H1 (cell line): Measurements from ENCODE around the gene PCDHA9. TPM values are rescaled to one million over a fixed set of nuclear protein-coding genes. Genes with fewer than 3 reads are reported as not detected.

Source experiments
- CTCF ChIA-PET: fragments of 300-600 bp; sonication (Branson Sonifier 250); formaldehyde crosslinking; loops from one replicate; lab custom pipeline; 2021; ENCODE audit not compliant: partially characterized antibody; lab: Charles Lee
- POLR2A ChIA-PET: fragments of 300-600 bp; sonication (Branson Sonifier 250); formaldehyde crosslinking; loops from one replicate; lab custom pipeline; 2021; ENCODE audit warnings: inconsistent platforms; ENCODE audit not compliant: partially characterized antibody; lab: Charles Lee
- DNase-seq, 2 experiments: peaks; one replicate each; pipeline versions ENCODE4 v3.0.0 to v3.0.0-alpha.2; 2010 to 2022; ENCODE audit warnings: low spot score in 2 of 2, low read depth in 1 of 2, mixed read lengths in 1 of 2
- FAIRE-seq: peaks from 2 replicates; lab custom pipeline; 2011; peaks lifted over from hg19 to GRCh38; lab: Jason Lieb, UNC
- H2AFZ ChIP-seq: 2 replicates; pipeline ENCODE4 v1.8.1; 2012; ENCODE audit warnings: low read length, inconsistent platforms
- H2AK5ac ChIP-seq: 2 replicates; pipeline ENCODE4 v1.6.1; 2013; ENCODE audit warnings: low read depth, low read length
- H2BK120ac ChIP-seq: replicated peaks from 2 replicates; pipeline ENCODE3; 2013; ENCODE audit warnings: low read depth, low read length, inconsistent platforms
- H2BK12ac ChIP-seq: 2 replicates; pipeline ENCODE4 v1.6.1; 2013; ENCODE audit warnings: low read depth, low read length
- H2BK15ac ChIP-seq: 2 replicates; pipeline ENCODE4 v1.6.1; 2013; ENCODE audit warnings: low read length
- H2BK20ac ChIP-seq: 2 replicates; pipeline ENCODE4 v1.6.1; 2013; ENCODE audit warnings: low read length
- H2BK5ac ChIP-seq: 2 replicates; pipeline ENCODE4 v1.6.1; 2013; ENCODE audit warnings: low read depth, low read length
- H3K14ac ChIP-seq: 2 replicates; pipeline ENCODE4 v1.6.1; 2013; ENCODE audit warnings: inconsistent platforms; ENCODE audit not compliant: insufficient read length
- H3K18ac ChIP-seq: 2 replicates; pipeline ENCODE4 v1.6.1; 2013; ENCODE audit warnings: low read length; ENCODE audit errors: extremely low read depth
- H3K23ac ChIP-seq: 2 replicates; pipeline ENCODE4 v1.6.1; 2013; ENCODE audit warnings: inconsistent platforms; ENCODE audit not compliant: insufficient read length
- H3K23me2 ChIP-seq: 2 replicates; pipeline ENCODE4 v1.6.1; 2013; ENCODE audit warnings: low read depth, low read length
- H3K27ac ChIP-seq: 2 replicates; pipeline ENCODE4 v1.6.1; 2011; ENCODE audit warnings: low read depth, low read length, inconsistent platforms
- H3K27me3 ChIP-seq, 4 experiments: replicated peaks in 1 of 4; 1 replicate in 1 of 4; 2 replicates in 3 of 4; pipeline versions ENCODE4 v1.6.1 to v1.8.1; 2011 to 2013; ENCODE audit warnings: low read length in 3 of 4, mild to moderate bottlenecking in 3 of 4, inconsistent platforms in 2 of 4, mixed read lengths in 2 of 4, moderate library complexity in 1 of 4; ENCODE audit not compliant: control insufficient read depth in 3 of 4, insufficient read depth in 3 of 4; ENCODE audit errors: extremely low read depth in 1 of 4
- H3K36me3 ChIP-seq, 4 experiments: 2 replicates each; pipeline versions ENCODE4 v1.6.1 to v1.8.1; 2011 to 2013; ENCODE audit warnings: mild to moderate bottlenecking in 4 of 4, low read length in 3 of 4, moderate library complexity in 2 of 4, control low read depth in 1 of 4, inconsistent platforms in 1 of 4; ENCODE audit not compliant: insufficient read depth in 4 of 4, control insufficient read depth in 2 of 4
- H3K4ac ChIP-seq: replicated peaks from 2 replicates; pipeline ENCODE3; 2013; ENCODE audit warnings: low read length, low read depth, mixed read lengths, inconsistent platforms; ENCODE audit not compliant: insufficient read length
- H3K4me1 ChIP-seq, 4 experiments: replicated peaks in 1 of 4; 1 replicate in 1 of 4; 2 replicates in 3 of 4; pipeline versions ENCODE4 v1.6.1 to v1.8.1; 2011 to 2013; ENCODE audit warnings: low read length in 3 of 4, inconsistent platforms in 2 of 4, mixed read lengths in 1 of 4; ENCODE audit not compliant: insufficient read depth in 4 of 4, control insufficient read depth in 3 of 4
- H3K4me2 ChIP-seq, 2 experiments: 2 replicates each; pipeline versions ENCODE4 v1.6.1 to v1.8.1; 2011 to 2013; ENCODE audit warnings: low read depth in 2 of 2, low read length in 2 of 2, control low read depth in 1 of 2, inconsistent platforms in 1 of 2, mild to moderate bottlenecking in 1 of 2; ENCODE audit not compliant: insufficient read depth in 1 of 2
- H3K4me3 ChIP-seq, 4 experiments: fragments of 200-600, 300-600 bp in 1 of 4; sonication (generic), shearing (Covaris generic), sonication (Bioruptor Twin) in 1 of 4; 2 replicates each; pipeline versions ENCODE4 v1.5.1 to v1.8.1; 2011 to 2016; ENCODE audit warnings: low read length in 4 of 4, low read depth in 3 of 4, control low read depth in 2 of 4, inconsistent platforms in 2 of 4, mild to moderate bottlenecking in 2 of 4, mixed read lengths in 1 of 4, moderate library complexity in 1 of 4; ENCODE audit not compliant: insufficient read depth in 2 of 4; ENCODE audit errors: extremely low read depth in 1 of 4
- H3K56ac ChIP-seq: replicated peaks from 2 replicates; pipeline ENCODE3; 2013; ENCODE audit warnings: low read depth, mild to moderate bottlenecking, mixed read lengths, low read length, inconsistent platforms; ENCODE audit not compliant: insufficient read length
- H3K79me1 ChIP-seq: 2 replicates; pipeline ENCODE4 v1.6.1; 2013; ENCODE audit warnings: low read depth, low read length, control low read depth
- H3K79me2 ChIP-seq, 2 experiments: 2 replicates each; pipeline versions ENCODE4 v1.6.1 to v1.8.1; 2012 to 2013; ENCODE audit warnings: low read length in 2 of 2, mild to moderate bottlenecking in 2 of 2, inconsistent platforms in 1 of 2; ENCODE audit not compliant: insufficient read depth in 2 of 2, control insufficient read depth in 1 of 2
- H3K9ac ChIP-seq, 4 experiments: replicated peaks in 1 of 4; 1 replicate in 1 of 4; 2 replicates in 3 of 4; pipeline versions ENCODE4 v1.6.1 to v1.8.1; 2011 to 2013; ENCODE audit warnings: low read depth in 3 of 4, low read length in 3 of 4, control low read depth in 2 of 4, mild to moderate bottlenecking in 2 of 4, moderate library complexity in 2 of 4, inconsistent platforms in 1 of 4; ENCODE audit errors: extremely low read depth in 1 of 4
- H3K9me3 ChIP-seq, 2 experiments: 2 replicates each; pipeline versions ENCODE4 v1.6.1 to v1.8.1; 2012 to 2013; ENCODE audit warnings: mild to moderate bottlenecking in 2 of 2, moderate library complexity in 2 of 2, control low read depth in 1 of 2, inconsistent platforms in 1 of 2, low read depth in 1 of 2, low read length in 1 of 2, mixed read lengths in 1 of 2; ENCODE audit not compliant: insufficient read depth in 2 of 2
- H4K20me1 ChIP-seq, 2 experiments: replicated peaks in 1 of 2; 2 replicates each; pipeline versions ENCODE3 to v1.8.1; 2011 to 2013; ENCODE audit warnings: inconsistent platforms in 2 of 2, low read length in 2 of 2, mild to moderate bottlenecking in 1 of 2; ENCODE audit not compliant: insufficient read depth in 2 of 2, control insufficient read depth in 1 of 2
- H4K5ac ChIP-seq: 2 replicates; pipeline ENCODE4 v1.6.1; 2013; ENCODE audit warnings: low read length, low read depth, mixed read lengths, inconsistent platforms; ENCODE audit not compliant: insufficient read length
- H4K8ac ChIP-seq: 2 replicates; pipeline ENCODE4 v1.8.0; 2013; ENCODE audit warnings: mild to moderate bottlenecking, moderate library complexity, low read length, inconsistent platforms; ENCODE audit not compliant: insufficient read depth; ENCODE audit errors: extremely low read depth
- H4K91ac ChIP-seq: replicated peaks from 2 replicates; pipeline ENCODE3; 2013; ENCODE audit warnings: low read length, mixed read lengths, inconsistent platforms; ENCODE audit not compliant: insufficient read length
- BRCA1 ChIP-seq: IDR thresholded peaks from 2 replicates; pipeline ENCODE4 v1.6.1; 2012; ENCODE audit warnings: low read depth, low read length, improper control_type of control experiment
- CBX8 ChIP-seq: fragments of 300-800, 300-1000 bp; sonication (generic); IDR thresholded peaks from 2 replicates; pipeline ENCODE4 v1.7.1; 2016; ENCODE audit warnings: low read depth, low read length, borderline replicate concordance
- CEBPB ChIP-seq: IDR thresholded peaks from 2 replicates; pipeline ENCODE4 v1.6.1; 2012; ENCODE audit warnings: low read depth, low read length
- EP300 ChIP-seq, 2 experiments: IDR thresholded peaks; 1 replicate in 1 of 2; 2 replicates in 1 of 2; pipeline ENCODE4 v1.6.1; 2011 to 2012; ENCODE audit warnings: low read depth in 2 of 2, low read length in 2 of 2, mild to moderate bottlenecking in 2 of 2, borderline replicate concordance in 1 of 2, inconsistent platforms in 1 of 2, moderate library complexity in 1 of 2
- GABPA ChIP-seq: IDR thresholded peaks from 2 replicates; pipeline ENCODE4 v1.6.1; 2011; ENCODE audit warnings: mild to moderate bottlenecking, low read length, moderate library complexity, borderline replicate concordance; ENCODE audit not compliant: insufficient read depth
- GTF2F1 ChIP-seq: IDR thresholded peaks from 2 replicates; pipeline ENCODE4 v1.6.1; 2012; ENCODE audit warnings: low read depth, low read length, improper control_type of control experiment, borderline replicate concordance
- SIRT6 ChIP-seq: IDR thresholded peaks from one replicate; pipeline ENCODE4 v1.7.1; 2012; ENCODE audit warnings: low read length, inconsistent platforms
- WGBS, 2 experiments: shearing (Covaris generic) in 1 of 2; methylation state at CpG; one replicate each; pipeline versions ENCODE4 v1.1.6 to v1.1.7; 2013 to 2015; ENCODE audit warnings: low lambda C conversion rate in 2 of 2, mixed read lengths in 2 of 2, inconsistent platforms in 1 of 2, low coverage in 1 of 2, missing lambda C conversion rate in 1 of 2; ENCODE audit not compliant: insufficient replicate concordance in 2 of 2, insufficient coverage in 1 of 2, insufficient read length in 1 of 2; ENCODE audit errors: extremely low coverage in 1 of 2, missing lambda C conversion rate in 1 of 2; 5-methylcytosine and 5-hydroxymethylcytosine counted together
- polyA plus RNA-seq, 7 experiments: library from polyadenylated mRNA; depleted of rRNA in 3 of 7; stranded (reverse) in 5 of 7; unstranded in 2 of 7; fragments of >200 nt in 5 of 7; fragments of 200-250 nt in 2 of 7; gene quantifications; 1 replicate in 5 of 7; 2 replicates in 1 of 7; 4 replicates in 1 of 7; pipeline versions ENCODE4 v1.2.1 to v1.2.3, GENCODE V29; 2011 to 2013; ENCODE audit warnings: missing spikeins in 2 of 7, mixed read lengths in 2 of 7
- total RNA-seq: library from RNA; stranded (reverse); fragmentation: NEBNext Ultra II Directional; extraction: Animal tissue kit (Norgen Biotek cat#: 25700); gene quantifications from 2 replicates; pipeline ENCODE4 v1.2.1, GENCODE V29; 2021

PCDHA9 gene
- total and polyA plus RNA-seq, 2 of the 8 experiments (the other 6 are each of a cell fraction or from before 2014, with no cell fraction given): 0.12 to 0.28 TPM

DNA sequence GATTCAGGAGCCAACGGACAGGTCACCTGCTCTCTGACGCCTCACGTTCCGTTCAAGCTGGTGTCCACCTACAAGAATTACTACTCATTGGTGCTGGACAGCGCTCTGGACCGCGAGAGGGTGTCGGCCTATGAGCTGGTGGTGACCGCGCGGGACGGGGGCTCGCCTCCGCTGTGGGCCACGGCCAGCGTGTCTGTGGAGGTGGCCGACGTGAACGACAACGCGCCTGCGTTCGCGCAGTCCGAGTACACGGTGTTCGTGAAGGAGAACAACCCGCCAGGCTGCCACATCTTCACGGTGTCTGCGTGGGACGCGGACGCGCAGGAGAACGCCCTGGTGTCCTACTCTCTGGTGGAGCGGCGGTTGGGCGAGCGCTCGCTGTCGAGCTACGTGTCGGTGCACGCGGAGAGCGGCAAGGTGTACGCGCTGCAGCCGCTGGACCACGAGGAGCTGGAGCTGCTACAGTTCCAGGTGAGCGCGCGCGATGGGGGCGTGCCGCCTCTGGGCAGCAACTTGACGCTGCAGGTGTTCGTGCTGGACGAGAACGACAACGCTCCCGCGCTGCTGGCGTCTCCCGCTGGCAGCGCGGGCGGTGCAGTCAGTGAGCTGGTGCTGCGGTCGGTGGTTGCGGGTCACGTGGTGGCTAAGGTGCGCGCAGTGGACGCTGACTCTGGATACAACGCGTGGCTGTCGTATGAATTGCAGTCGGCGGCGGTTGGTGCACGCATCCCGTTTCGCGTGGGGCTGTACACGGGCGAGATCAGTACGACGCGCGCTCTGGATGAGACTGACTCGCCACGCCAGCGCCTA is 9.2 kb downstream of the PCDHA9 start:
- DNase-seq: no peak

More for the DNA sequence above, 9.2 kb downstream of the PCDHA9 start:
- no peak overlapping the region for H2BK20ac ChIP-seq
- no peak for FAIRE-seq
- no peak overlapping the region for H3K23ac ChIP-seq
- no peak overlapping the region for H2BK5ac ChIP-seq
- WGBS, 2 experiments: 93% methylated on average over 14 of the region's 94 CpGs; no CpG with 5 or more reads in 1 of the 2 experiments
- no peak overlapping the region for H3K56ac ChIP-seq
- peaks cover 6 to 17% of the 10 kb centered on the region in 2 experiments; a peak in 2 of 4 replicates for H3K9me3 ChIP-seq
- no peaks in the 10 kb centered on the region for H3K4me1 ChIP-seq
- no peak overlapping the region for H2BK120ac ChIP-seq
- no peak overlapping the region for H2AK5ac ChIP-seq
- H3K18ac ChIP-seq: no peak overlapping the region
- POLR2A ChIA-PET: interaction anchor here (1.6 to 2.1 kb wide), 2 partner anchors 13 to 18 kb away, joined by 4 to 7 read pairs; no protein-coding TSS in a partner anchor
- no peak overlapping the region for H2AFZ ChIP-seq
- H4K20me1 ChIP-seq: no peaks in the 10 kb centered on the region
- no peak overlapping the region for H3K14ac ChIP-seq
- H4K8ac ChIP-seq: no peak overlapping the region
- H4K5ac ChIP-seq: no peak overlapping the region
- CTCF ChIA-PET: interaction anchor here (0.9 to 3.4 kb wide), 13 partner anchors 11 to 333 kb away, joined by 3 to 23 read pairs (median 4); partner anchors contain the start of genes PCDHA11, PCDHA12, PCDHA4 and PCDHA6
- no peak overlapping the region for H3K4ac ChIP-seq
- H3K79me2 ChIP-seq: no peaks in the 10 kb centered on the region
- H2BK15ac ChIP-seq: no peak overlapping the region
- H4K91ac ChIP-seq: no peak overlapping the region
- no peak overlapping the region for H2BK12ac ChIP-seq
- no peak overlapping the region; a peak in 1 of 4 replicates for H3K4me2 ChIP-seq
- H3K27ac ChIP-seq: no peak overlapping the region
- no peaks in the 10 kb centered on the region for H3K27me3 ChIP-seq
- no peak overlapping the region for H3K9ac ChIP-seq
- H3K23me2 ChIP-seq: no peaks in the 10 kb centered on the region
- no peaks in the 10 kb centered on the region for H3K79me1 ChIP-seq
- peaks cover 0 to 10% (median 2%) of the 10 kb centered on the region in 4 experiments; a peak in 3 of 8 replicates for H3K36me3 ChIP-seq
- H3K4me3 ChIP-seq: no peak overlapping the region
- TF ChIP-seq GABPA (no peak), GTF2F1 (no peak), EP300 (IDR thresholded peaks at IDR 0.05; ENCODE audit: borderline replicate concordance in 1 of 2, low read depth in 2 of 2, low read length in 2 of 2) (no peak), CEBPB (no peak), BRCA1 (no peak), CBX8 (no peak), SIRT6 (no peak)
